ENCODE data around the gene KIAA0586.
"Not testable (repeated sequence)": the region's sequence is repeated elsewhere in the genome, so short reads cannot be mapped to it uniquely, and the experiment has no call there.

The KIAA0586 gene

DNA sequence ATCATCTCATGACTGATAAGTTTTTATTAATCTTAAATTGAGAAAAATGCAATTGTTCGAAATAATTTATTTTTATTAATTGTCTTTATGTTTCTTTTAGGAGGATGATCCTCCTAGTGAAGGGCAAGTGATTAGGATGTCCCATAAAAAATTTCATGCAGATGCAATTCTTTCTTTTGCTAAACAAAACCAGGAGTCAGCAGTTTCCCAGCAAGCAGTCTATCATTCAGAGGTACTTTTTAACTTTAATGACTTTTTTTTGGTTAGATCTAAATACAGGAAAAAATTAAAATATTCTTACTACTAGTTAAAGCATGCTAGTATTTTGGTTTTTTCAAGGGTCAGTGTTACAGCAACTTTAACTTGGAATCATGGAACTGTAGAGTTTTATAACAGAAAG, 64.5 kb downstream of the KIAA0586 start:
- peaks cover 30% of the 10 kb centered on the region for H3K36me3 ChIP-seq
- H3K27me3 ChIP-seq = no peaks in the 10 kb centered on the region
- no peak for TF ChIP-seq CTCF (IDR thresholded peaks at IDR 0.05)
- H3K27ac ChIP-seq = no peak overlapping the region
- H3K4me1 ChIP-seq (ENCODE audit: control insufficient read depth in 1 of 2, insufficient read depth in 1 of 2, low read depth in 1 of 2, low read length in 1 of 2) = no peaks in the 10 kb centered on the region
- no peaks in the 10 kb centered on the region for H3K9me3 ChIP-seq
- no peak overlapping the region for H3K4me3 ChIP-seq (ENCODE audit: low read depth in 1 of 2, low read length in 1 of 2)

DNA sequence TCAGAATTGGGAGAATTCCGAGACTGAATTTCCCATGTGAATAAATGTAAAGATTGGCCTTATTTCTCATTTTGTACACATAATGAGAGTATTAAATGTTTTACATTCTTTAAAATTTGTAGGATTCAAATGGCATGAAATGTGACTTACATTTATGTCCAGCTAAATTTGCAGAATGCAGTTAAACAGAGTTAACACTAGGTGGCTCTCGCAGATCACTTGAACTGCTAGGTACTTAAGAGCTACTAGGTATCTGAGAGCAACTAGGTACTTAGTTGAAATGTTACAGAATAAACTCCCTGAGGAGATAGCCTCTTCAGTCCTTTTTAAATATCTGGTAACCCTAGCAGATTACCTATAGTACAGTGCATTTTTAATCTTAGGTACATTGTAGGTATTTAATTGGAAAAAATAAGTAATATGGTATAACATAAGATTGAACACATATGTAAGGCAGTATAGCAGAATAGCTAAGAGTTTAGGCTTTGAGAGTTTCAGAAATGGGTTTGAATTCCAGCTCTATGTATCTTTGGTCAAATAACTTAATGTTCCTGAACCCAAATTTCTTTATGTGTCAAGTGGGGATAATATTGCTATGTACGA, 73.8 kb downstream of the KIAA0586 start:
- H3K27ac ChIP-seq = no peak overlapping the region
- no peaks in the 10 kb centered on the region for H3K9me3 ChIP-seq
- H3K4me1 ChIP-seq (ENCODE audit: control insufficient read depth in 1 of 2, insufficient read depth in 1 of 2, low read depth in 1 of 2, low read length in 1 of 2) = no peaks in the 10 kb centered on the region
- TF ChIP-seq CTCF (IDR thresholded peaks at IDR 0.05) = peak; percentile 64
- peaks cover 30% of the 10 kb centered on the region for H3K36me3 ChIP-seq
- no peaks in the 10 kb centered on the region for H3K27me3 ChIP-seq
- H3K4me3 ChIP-seq (ENCODE audit: low read depth in 1 of 2, low read length in 1 of 2) = no peak overlapping the region

- Histone ChIP-seq H3K36me3 (no peaks in the 10 kb centered on the region), H3K4me3 (ENCODE audit: low read depth in 1 of 2, low read length in 1 of 2) (no peak overlapping the region), H3K4me1 (ENCODE audit: control insufficient read depth in 1 of 2, insufficient read depth in 1 of 2, low read depth in 1 of 2, low read length in 1 of 2) (peaks cover 0 to 4% of the 10 kb centered on the region in 2 experiments), H3K27me3 (no peaks in the 10 kb centered on the region), H3K9me3 (no peaks in the 10 kb centered on the region), H3K27ac (no peak overlapping the region)
- no peak for TF ChIP-seq CTCF (IDR thresholded peaks at IDR 0.05)
Observed at GRCh38 chr14:58513272-58513671, 85.8 kb downstream of the KIAA0586 start.

DNA sequence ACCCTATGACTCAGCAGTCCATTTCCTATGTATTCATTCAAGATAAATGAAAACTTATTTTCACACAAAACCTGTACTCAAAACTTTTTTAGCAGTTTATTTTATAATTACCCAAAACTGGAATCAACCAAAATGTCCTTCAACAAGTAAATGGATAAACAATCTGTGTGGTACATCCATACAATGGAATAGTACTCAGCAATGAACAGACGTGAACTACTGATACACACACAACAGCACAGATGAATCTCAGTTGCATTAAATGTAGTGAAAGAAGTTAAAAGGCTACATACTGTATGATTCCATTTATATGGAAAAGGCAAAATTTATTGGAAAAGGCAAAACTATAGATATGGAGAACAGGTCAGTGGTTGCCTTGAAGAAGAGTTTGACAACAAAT, 90.1 kb downstream of the KIAA0586 start:
- H3K27ac ChIP-seq = no peak overlapping the region
- H3K27me3 ChIP-seq = no peaks in the 10 kb centered on the region
- no peaks in the 10 kb centered on the region for H3K9me3 ChIP-seq
- H3K4me1 ChIP-seq (ENCODE audit: control insufficient read depth in 1 of 2, insufficient read depth in 1 of 2, low read depth in 1 of 2, low read length in 1 of 2) = no peaks in the 10 kb centered on the region
- no peak for TF ChIP-seq CTCF (IDR thresholded peaks at IDR 0.05)
- H3K4me3 ChIP-seq (ENCODE audit: low read depth in 1 of 2, low read length in 1 of 2) = no peak overlapping the region
- no peaks in the 10 kb centered on the region for H3K36me3 ChIP-seq

GRCh38 chr14:58525691-58526090, 98.2 kb downstream of the KIAA0586 start:
- H3K27me3 ChIP-seq; H3K4me3 ChIP-seq (ENCODE audit: low read depth in 1 of 2, low read length in 1 of 2); H3K27ac ChIP-seq; H3K9me3 ChIP-seq; H3K36me3 ChIP-seq; H3K4me1 ChIP-seq (ENCODE audit: control insufficient read depth in 1 of 2, insufficient read depth in 1 of 2, low read depth in 1 of 2, low read length in 1 of 2): not testable (repeated sequence)

GRCh38 chr14:58533446-58533845, 105.9 kb downstream of the KIAA0586 start:
- H3K4me3 ChIP-seq (ENCODE audit: low read depth in 1 of 2, low read length in 1 of 2) = no peak overlapping the region
- H3K4me1 ChIP-seq (ENCODE audit: control insufficient read depth in 1 of 2, insufficient read depth in 1 of 2, low read depth in 1 of 2, low read length in 1 of 2) = no peaks in the 10 kb centered on the region

More at GRCh38 chr14:58533446-58533845, 105.9 kb downstream of the KIAA0586 start:
- no peaks in the 10 kb centered on the region for H3K36me3 ChIP-seq
- no peak overlapping the region for H3K27ac ChIP-seq
- no peak for TF ChIP-seq CTCF (IDR thresholded peaks at IDR 0.05)
- no peaks in the 10 kb centered on the region for H3K9me3 ChIP-seq
- H3K27me3 ChIP-seq = no peaks in the 10 kb centered on the region

Measured in neutrophil (primary cell).